Medulla oblongata (tissue), 1 donor: ENCODE measurements around the gene HYAL2.

Experiments
- DNase-seq: peaks from one replicate; pipeline ENCODE4 v3.0.0-alpha.2; 2015; ENCODE audit errors: extremely low spot score

Gene HYAL2

GRCh38 chr3:50271314-50271936 is 51.1 kb downstream of the HYAL2 start:
- DNase-seq = no peak

GRCh38 chr3:50270422-50271224 is 51.9 kb downstream of the HYAL2 start:
- no peak for DNase-seq

- DNase-seq = no peak
Measured at GRCh38 chr3:50269977-50270413, 52.5 kb downstream of the HYAL2 start.

- DNase-seq = no peak
Measured at GRCh38 chr3:50269460-50269859, 53.1 kb downstream of the HYAL2 start.

- peak; percentile 70 for DNase-seq
Measured at GRCh38 chr3:50268703-50269451, 53.7 kb downstream of the HYAL2 start, which contains the start of gene SEMA3B. Gene SEMA3B (plus strand): TSS chr3:50269147. CDS start chr3:50269241, 94 bp downstream.

GRCh38 chr3:50268276-50268675 is 54.3 kb downstream of the HYAL2 start:
- no peak for DNase-seq
